Measurements from ENCODE around the gene RPS16. TPM values are rescaled to one million over a fixed set of nuclear protein-coding genes. Genes with fewer than 3 reads are reported as not detected.
A peak's percentile ranks its signal among the peaks of the same experiment; 100 is the strongest.

Gene RPS16
- total and polyA plus RNA-seq, 2 of the 8 experiments (the other 6 are each of a cell fraction or from before 2014, with no cell fraction given) = 2,433 to 7,810 TPM

- ChIA-PET POLR2A (ENCODE audit: partially characterized antibody) (interaction anchor here (4.1 to 47.8 kb wide), 5 partner anchors 2 to 35 kb away, joined by 22 to 1154 read pairs (median 29); partner anchors contain the start of genes MED29, PAF1, PLEKHG2 and RPS16), CTCF (ENCODE audit: partially characterized antibody) (interaction anchor here (0.6 to 3.1 kb wide), 4 partner anchors 12 to 75 kb away, joined by 3 to 14 read pairs (median 8); no protein-coding TSS in a partner anchor)
- H3K27ac ChIP-seq (ENCODE audit: low read depth, low read length) = no peak overlapping the region
- H3K4me1 ChIP-seq (replicated peaks in 1 of 4; ENCODE audit: control insufficient read depth in 3 of 4, insufficient read depth in 4 of 4, low read length in 3 of 4) = peaks cover 5 to 13% (median 11%) of the 10 kb centered on the region in 4 experiments; a peak in 6 of 7 replicates
- H3K4ac ChIP-seq (replicated peaks; ENCODE audit: insufficient read length, low read depth, low read length) = no peak overlapping the region
- H3K56ac ChIP-seq (replicated peaks; ENCODE audit: insufficient read length, low read depth, low read length) = no peak overlapping the region
- H3K27me3 ChIP-seq (replicated peaks in 1 of 4; ENCODE audit: control insufficient read depth in 3 of 4, extremely low read depth in 1 of 4, insufficient read depth in 3 of 4, low read length in 3 of 4) = no peaks in the 10 kb centered on the region
- WGBS, 2 experiments (ENCODE audit: extremely low coverage in 1 of 2, insufficient coverage in 1 of 2, insufficient read length in 1 of 2, insufficient replicate concordance in 2 of 2, low coverage in 1 of 2, low lambda C conversion rate in 2 of 2, missing lambda C conversion rate in 1 of 2) = 93 to 100% methylated on average over 4 to 7 of the region's 7 CpGs
- H2BK120ac ChIP-seq (replicated peaks; ENCODE audit: low read depth, low read length) = no peak overlapping the region
- H4K20me1 ChIP-seq (replicated peaks in 1 of 2; ENCODE audit: control insufficient read depth in 1 of 2, insufficient read depth in 2 of 2, low read length in 2 of 2) = peaks cover 0 to 5% of the 10 kb centered on the region in 2 experiments
- no peak overlapping the region for H3K14ac ChIP-seq (ENCODE audit: insufficient read length)
- no peak overlapping the region for H3K4me2 ChIP-seq (ENCODE audit: insufficient read depth in 1 of 2, low read depth in 2 of 2, low read length in 2 of 2)
- peaks cover 5% of the 10 kb centered on the region; the same call in 1 of the 2 replicates for H3K23me2 ChIP-seq (ENCODE audit: low read depth, low read length)
- H2BK12ac ChIP-seq (ENCODE audit: low read depth, low read length) = no peak overlapping the region
- H3K4me3 ChIP-seq (ENCODE audit: extremely low read depth in 1 of 4, insufficient read depth in 2 of 4, low read depth in 3 of 4, low read length in 4 of 4) = no peak overlapping the region
- H2AK5ac ChIP-seq (ENCODE audit: low read depth, low read length) = peak overlapping the region; percentile 34; the same call in 1 of the 2 replicates
- H2BK15ac ChIP-seq (ENCODE audit: low read length) = no peak overlapping the region
- H4K5ac ChIP-seq (ENCODE audit: insufficient read length, low read depth, low read length) = no peak overlapping the region
- H3K79me2 ChIP-seq (ENCODE audit: control insufficient read depth in 1 of 2, insufficient read depth in 2 of 2, low read length in 2 of 2) = no peaks in the 10 kb centered on the region
- H2BK5ac ChIP-seq (ENCODE audit: low read depth, low read length) = no peak overlapping the region
- H4K91ac ChIP-seq (replicated peaks; ENCODE audit: insufficient read length, low read length) = no peak overlapping the region
- H3K79me1 ChIP-seq (ENCODE audit: low read depth, low read length) = no peaks in the 10 kb centered on the region
- DNase-seq (ENCODE audit: low read depth in 1 of 2, low spot score in 2 of 2) (no peak), FAIRE-seq (no peak)
- no peak for TF ChIP-seq MAFK (IDR thresholded peaks at IDR 0.05; ENCODE audit: low read depth, low read length)
- no peak for TF ChIP-seq SP1 (IDR thresholded peaks at IDR 0.05; ENCODE audit: low read depth, low read length)
- no peak for TF ChIP-seq POLR2A (IDR thresholded peaks at IDR 0.05; ENCODE audit: control extremely low read depth in 1 of 2, low read depth in 2 of 2, low read length in 2 of 2)
- H3K9me3 ChIP-seq (ENCODE audit: insufficient read depth in 2 of 2, low read depth in 1 of 2, low read length in 1 of 2) = no peaks in the 10 kb centered on the region
- H3K9ac ChIP-seq (replicated peaks in 1 of 4; ENCODE audit: extremely low read depth in 1 of 4, low read depth in 3 of 4, low read length in 3 of 4) = no peak overlapping the region; a peak in 1 of 7 replicates
- no peak overlapping the region for H2BK20ac ChIP-seq (ENCODE audit: low read length)
- H4K8ac ChIP-seq (ENCODE audit: extremely low read depth, insufficient read depth, low read length) = no peak overlapping the region
- no peak overlapping the region for H3K23ac ChIP-seq (ENCODE audit: insufficient read length)
- H3K18ac ChIP-seq (ENCODE audit: extremely low read depth, low read length) = no peak overlapping the region
- no peak overlapping the region for H2AFZ ChIP-seq (ENCODE audit: low read length)
- H3K36me3 ChIP-seq (ENCODE audit: control insufficient read depth in 2 of 4, insufficient read depth in 4 of 4, low read length in 3 of 4) = peaks cover 14 to 38% (median 29%) of the 10 kb centered on the region in 4 experiments
Measured at GRCh38 chr19:39425744-39426143, 10.0 kb downstream of the RPS16 start.

Data from H1 (cell line).